ENCODE data around the gene ART3.
"Not testable (repeated sequence)": the region's sequence is repeated elsewhere in the genome, so short reads cannot be mapped to it uniquely, and the experiment has no call there.

DNA sequence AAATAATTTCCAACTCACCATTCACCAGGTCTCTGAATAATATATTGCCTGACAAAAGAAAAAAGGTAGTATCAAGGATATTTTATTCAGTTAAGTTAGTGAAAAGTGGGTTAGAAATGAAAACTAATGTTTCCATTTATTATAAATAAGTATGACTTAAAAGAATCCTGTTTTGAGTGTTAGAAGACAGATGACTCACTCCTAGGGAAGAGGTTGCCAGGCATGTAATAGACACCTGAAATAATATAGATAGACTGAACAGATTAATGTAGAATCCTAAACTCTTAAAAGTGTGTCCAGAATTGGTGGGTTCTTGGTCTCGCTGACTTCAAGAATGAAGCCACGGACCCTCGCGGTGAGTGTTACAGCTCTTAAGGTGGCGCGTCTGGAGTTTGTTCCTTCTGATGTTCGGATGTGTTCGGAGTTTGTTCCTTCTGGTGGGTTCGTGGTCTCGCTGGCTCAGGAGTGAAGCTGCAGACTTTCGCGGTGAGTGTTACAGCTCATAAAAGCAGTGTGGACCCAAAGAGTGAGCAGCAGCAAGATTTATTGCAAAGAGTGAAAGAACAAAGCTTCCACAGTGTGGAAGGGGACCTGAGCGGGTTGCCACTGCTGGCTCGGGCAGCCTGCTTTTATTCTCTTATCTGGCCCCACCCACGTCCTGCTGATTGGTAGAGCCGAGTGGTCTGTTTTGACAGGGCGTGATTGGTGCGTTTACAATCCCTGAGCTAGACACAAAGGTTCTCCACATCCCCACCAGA, 32.1 kb upstream of the ART3 start:
- TF ChIP-seq, protein P1, sequence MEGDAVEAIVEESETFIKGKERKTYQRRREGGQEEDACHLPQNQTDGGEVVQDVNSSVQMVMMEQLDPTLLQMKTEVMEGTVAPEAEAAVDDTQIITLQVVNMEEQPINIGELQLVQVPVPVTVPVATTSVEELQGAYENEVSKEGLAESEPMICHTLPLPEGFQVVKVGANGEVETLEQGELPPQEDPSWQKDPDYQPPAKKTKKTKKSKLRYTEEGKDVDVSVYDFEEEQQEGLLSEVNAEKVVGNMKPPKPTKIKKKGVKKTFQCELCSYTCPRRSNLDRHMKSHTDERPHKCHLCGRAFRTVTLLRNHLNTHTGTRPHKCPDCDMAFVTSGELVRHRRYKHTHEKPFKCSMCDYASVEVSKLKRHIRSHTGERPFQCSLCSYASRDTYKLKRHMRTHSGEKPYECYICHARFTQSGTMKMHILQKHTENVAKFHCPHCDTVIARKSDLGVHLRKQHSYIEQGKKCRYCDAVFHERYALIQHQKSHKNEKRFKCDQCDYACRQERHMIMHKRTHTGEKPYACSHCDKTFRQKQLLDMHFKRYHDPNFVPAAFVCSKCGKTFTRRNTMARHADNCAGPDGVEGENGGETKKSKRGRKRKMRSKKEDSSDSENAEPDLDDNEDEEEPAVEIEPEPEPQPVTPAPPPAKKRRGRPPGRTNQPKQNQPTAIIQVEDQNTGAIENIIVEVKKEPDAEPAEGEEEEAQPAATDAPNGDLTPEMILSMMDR (conservative IDR thresholded peaks at IDR 0.05 in 1 of 2, IDR thresholded peaks at IDR 0.05 in 1 of 2; ENCODE audit: extremely low read depth in 1 of 2, insufficient read depth in 1 of 2, low read depth in 1 of 2, low read length in 2 of 2): not testable (repeated sequence)
- not testable (repeated sequence) for TF ChIP-seq EZH2 (IDR thresholded peaks at IDR 0.05; ENCODE audit: borderline replicate concordance, low read length)
